GM18870 (cell line): ENCODE measurements around the gene MAP2K5.

ENCODE experiments used
- ATAC-seq: cut with Tn5 transposase; IDR thresholded peaks from one replicate; pipeline ENCODE4 v1.9.1; 2021; ENCODE audit warnings: moderate library complexity; ENCODE audit not compliant: unreplicated experiment

The MAP2K5 gene

DNA sequence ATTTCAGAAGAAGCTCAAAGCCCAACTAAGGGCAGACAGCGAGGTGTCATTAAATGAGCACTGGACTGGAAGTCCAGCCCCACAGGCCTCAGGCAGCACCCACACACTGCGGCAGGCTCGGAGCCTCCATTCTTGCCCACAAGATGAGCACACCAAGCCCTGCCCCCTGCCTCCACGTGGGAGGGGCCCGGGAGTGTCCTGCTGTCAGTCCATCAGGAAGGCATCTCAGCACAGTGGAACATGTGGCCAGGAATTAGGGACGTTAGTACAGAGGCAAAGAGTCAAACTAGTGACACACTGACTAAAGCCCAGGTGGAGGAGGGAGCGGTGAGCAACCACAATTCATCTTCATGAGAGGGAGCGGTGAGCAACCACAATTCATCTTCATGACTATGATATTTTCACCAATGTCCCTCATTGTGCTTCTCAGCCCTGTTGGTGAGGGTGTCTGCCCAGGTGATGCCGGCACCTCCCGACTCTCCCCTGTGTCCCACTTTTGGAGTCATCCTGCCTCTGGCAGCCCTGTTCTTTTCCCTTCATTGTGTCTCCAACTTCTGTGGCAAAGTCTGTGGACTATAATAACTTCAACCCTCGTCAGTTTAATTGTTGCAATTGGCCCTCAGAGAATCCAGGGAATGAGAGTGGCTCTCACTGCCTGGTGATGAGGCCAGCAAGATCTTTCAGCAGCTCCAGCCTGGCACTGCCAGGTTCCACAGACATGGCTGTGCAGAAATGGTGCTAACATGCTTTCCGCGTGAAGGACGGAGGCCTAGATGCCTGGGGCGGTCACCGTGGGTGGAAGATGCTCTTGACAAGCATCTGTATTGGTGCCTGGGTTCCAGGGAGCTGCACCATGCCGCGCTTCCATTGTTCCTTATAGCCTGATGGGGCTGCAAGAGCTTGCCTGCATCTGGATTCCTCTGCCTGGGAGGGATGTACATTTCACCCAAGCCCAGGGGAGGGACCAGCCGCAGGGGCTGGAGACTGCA lies 259.7 kb downstream of the MAP2K5 start:
- ATAC-seq, result no peak

DNA sequence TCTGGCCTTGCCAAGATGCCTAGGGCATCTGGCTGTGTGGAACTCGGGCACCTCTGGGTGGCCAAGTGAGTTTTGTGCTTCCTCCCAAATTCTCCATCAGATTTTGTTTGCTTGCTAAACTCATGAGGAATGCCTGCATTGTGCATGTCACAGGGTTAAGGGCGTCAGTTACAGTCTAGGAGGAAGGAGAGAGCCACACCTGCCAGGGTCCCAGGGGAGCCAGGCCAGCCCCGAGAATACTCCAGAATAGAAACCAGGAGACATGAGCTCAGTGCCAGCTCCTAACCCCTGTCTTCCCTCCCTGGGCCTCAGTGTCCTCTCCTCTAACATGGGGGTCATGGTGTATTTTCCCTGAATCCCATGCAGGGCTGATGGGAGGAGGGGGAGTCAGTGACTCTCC lies 260.8 kb downstream of the MAP2K5 start:
- ATAC-seq, result no peak

DNA sequence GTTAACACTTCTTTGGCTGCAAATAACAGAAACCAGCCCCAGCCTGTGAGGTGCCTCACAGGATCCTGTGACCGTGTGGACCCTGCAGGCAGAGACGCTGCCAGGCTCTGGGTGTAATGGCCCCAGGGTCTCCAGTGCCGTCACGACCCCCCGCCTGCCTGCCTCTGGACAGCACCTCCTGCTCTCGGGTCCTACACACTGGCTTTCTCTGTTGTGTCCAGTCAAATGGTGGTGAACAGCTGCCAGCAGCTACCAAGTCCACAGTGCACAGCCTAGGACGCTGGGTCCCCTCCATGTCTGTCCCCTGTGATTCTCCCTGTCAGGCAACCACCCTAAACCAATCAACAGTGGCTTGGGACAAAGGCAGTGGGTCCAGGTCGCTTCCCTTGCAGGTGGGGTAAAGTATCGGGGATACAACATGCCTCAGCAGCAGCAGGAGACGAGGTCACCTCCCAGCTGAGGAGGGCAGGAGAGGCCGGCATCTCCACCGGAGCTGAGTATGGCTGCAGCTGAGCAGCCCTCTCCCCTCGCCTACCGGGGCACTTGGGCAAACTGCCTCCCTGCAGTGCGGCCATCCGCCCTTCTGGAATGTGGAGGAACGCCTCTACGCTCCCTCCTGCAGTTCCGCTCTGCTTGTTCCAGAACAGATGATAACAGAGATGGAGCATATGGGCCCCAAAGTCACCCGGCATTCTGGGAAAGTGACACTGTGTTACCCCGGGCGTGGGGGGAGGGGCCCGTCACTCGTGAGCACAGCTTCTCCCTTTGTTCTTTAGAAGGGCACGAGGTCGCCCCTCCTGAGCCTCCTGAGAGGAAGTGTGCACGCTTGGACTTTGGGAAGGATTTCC lies 261.7 kb downstream of the MAP2K5 start:
- no peak for ATAC-seq

DNA sequence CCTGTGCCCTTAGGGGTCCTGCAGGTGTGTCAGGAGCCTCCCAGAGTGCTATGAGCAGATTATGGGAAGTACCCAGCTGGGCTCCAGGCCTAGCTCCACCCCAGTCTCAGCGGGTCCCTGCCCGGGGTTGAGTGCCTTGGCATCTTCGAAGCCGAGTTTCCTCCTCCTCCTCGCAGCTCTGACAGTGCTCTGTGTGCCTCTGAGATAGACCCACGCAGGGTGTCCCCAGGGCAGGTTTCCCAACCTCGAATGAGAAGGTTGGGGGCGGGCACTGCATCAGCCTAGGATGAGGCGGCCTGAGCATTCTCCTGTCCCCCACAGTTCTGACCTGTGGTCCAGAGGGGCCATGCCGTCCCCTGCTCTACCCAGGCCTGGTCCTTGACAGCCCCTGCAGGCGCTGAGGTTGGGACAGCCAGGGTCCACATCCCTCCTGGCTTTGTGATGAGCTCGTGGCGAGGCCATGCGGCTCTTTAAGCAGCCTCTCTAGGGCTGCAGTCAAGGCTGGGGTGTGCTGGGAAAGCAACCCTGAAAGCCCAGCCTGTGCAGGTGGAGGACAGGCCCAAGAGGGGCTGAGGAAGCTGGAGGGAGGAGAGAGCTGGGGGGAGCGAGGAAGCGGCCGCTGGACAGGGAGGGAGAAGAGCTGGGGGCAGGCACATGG lies 262.6 kb downstream of the MAP2K5 start:
- no peak for ATAC-seq

DNA sequence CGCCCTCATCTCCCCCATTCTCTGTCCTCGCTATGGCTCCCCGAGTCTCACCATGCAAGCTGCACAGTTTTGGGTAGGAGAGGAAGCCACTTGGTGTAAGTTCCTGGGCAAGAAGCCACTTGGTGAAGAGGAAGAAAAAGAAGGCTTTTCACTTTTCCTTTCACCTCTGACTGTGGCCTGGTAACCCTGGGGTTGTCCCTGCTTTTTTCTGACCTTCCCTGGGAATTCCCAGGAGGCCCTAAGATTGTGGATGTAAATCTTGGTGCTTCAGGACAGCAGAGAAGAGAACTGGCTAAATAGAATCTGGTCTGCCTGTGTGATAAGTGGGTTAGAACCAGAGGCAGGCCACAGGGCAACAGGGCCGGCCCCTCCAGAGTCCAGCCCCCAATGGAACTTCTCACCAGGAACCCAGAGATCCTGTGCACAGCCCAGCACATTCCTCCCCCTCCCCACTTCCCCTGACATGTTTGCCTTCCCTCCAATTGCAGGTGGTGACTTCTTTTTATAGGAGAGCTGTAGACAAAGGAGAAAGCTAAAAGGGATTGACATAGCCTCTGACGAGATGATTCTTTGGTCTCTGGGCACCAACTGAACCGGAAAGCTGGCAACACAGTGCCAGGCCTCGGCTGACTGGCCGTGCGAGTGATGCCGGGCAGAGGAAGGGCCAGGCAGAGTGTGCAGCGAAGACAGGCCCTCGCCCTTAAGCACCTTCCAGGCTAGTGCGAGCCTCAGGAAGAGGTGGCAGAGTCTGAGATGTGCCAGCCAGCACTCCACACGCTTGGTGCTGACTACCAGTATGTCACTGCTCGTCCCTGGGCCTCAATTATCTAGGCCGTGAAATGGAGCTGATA lies 263.4 kb downstream of the MAP2K5 start:
- ATAC-seq, result no peak

DNA sequence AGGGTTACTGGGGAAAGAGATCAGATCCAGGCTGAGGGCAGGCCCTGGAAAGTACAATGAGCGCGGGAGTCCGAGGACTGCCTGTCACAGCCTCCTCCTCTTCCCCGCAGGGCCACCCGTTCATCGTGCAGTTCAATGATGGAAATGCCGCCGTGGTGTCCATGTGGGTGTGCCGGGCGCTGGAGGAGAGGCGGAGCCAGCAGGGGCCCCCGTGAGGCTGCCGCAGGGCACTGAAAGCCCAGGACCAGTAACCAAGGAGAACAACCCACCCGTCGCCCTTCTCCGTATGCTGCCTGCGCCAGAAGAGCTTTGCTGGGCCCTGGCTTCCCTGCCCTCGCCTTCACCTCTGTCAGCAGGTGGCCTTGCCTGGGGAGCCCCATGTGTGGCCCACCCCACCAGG lies 264.0 kb downstream of the MAP2K5 start:
- ATAC-seq, result no peak

DNA sequence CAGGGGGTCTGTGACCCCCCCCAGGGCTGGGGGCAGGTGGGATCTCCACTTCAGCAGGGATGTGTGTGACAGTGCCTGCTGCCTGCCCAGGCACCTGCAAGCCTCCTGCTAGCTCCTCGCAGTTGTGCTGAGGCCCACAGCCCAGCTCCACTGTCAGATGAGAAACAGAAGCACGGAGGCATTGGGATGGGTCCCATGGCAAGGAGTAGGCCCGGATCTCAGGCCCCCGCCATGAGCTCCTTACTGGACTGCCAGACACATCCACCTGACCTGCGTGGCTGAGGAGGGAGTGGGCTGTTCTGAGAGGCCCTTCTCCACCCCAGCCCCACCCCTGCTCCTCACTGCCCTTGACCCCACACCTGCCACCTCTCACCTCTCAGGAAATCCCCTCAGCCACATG lies 264.6 kb downstream of the MAP2K5 start:
- ATAC-seq, result no peak

DNA sequence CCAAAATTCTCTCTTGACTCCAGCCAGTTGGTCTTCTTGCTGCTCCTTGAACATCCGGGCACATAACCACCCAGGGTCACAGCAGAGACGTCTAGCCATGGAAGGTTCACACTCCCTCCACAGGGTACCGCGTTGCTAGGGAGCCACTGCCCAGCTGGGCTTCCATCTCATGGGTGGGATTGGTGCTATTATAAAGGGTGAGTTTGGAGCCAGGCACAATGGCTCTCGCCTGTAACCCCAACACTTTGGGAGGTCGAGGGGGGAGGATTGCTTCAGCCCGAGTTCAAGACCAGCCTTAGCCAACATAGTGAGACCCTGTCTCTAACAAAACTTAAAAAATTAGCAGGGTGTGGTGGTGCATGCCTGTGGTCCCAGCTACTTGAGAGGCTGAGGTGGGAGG lies 265.3 kb downstream of the MAP2K5 start:
- ATAC-seq, result no peak

DNA sequence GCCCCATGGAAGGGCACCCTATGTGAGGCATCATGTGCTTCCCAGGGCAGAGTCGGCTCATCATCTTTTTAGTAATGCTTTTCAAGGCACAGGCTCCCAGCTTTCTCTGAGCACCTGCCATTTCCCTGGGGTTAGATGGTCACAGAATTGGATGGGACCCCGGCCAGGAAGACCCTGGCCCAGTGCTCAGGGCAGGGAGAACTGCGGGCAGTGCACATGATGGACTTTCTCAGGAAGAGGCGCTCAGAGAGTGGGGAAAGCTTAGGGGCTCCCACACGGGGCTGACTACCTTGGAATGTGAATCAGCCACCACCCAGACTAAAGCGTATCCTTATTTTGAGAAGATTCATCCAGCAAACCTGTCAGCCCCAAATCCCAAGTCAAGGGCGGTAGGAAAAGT lies 266.3 kb downstream of the MAP2K5 start:
- ATAC-seq, result no peak

DNA sequence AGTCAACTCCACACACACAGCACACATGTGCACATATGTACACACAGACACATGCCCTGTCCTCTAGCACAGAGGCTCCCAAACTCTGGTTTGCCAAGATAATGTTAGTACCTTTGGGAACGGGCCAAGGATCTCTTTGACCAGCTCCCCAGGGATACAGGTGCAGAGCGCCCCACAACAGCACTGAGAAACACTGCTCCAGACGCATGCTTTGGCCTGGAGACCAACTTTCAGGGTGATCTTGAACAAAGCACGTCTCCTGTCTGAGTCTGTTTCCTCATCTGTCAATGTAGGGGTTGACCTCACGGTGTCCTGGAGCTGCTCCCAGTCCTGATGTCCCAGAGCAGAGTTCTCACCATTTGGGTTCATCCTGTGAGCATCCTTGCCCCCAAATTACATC lies 266.9 kb downstream of the MAP2K5 start:
- ATAC-seq, result no peak

DNA sequence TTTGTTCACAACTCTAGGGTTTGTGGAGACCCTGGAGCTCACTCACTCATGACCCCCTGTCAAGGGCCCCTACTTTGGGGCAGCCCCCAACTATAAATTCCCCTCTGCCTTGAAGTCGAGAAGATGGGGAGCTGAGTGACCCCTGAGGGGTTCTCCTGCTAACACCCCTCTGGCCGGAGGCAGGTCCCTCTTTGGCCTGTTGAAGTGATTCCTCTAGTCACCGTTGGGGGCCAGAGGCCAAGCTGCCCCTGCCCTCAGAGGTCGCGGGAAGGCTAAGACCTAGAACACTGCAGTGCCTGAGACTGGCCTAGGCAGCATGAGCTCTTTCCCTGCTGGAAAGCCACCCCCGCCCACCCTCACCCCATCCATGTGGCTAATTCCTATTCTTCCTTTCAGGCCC lies 267.4 kb downstream of the MAP2K5 start:
- ATAC-seq, result no peak

DNA sequence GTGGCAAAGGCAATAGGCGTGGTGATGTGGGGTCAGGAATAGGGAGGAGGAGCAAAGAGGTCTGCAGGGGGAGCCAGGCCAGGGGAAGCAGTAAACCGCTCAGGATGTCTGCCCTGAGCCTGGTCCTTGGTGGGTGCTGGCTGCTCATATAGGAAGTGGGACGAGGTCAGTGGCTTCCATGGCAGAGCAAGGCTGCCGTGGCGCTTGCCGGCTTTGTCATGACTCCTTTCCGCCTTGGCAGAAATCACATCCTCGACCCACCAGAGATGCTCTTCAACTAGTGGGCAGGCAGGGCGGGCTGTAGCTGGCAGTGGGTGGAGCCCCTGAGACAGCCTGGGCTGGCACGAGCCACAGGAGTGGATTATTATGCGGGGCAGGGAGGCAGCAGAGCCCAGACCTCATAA lies 269.7 kb downstream of the MAP2K5 start:
- no peak for ATAC-seq

DNA sequence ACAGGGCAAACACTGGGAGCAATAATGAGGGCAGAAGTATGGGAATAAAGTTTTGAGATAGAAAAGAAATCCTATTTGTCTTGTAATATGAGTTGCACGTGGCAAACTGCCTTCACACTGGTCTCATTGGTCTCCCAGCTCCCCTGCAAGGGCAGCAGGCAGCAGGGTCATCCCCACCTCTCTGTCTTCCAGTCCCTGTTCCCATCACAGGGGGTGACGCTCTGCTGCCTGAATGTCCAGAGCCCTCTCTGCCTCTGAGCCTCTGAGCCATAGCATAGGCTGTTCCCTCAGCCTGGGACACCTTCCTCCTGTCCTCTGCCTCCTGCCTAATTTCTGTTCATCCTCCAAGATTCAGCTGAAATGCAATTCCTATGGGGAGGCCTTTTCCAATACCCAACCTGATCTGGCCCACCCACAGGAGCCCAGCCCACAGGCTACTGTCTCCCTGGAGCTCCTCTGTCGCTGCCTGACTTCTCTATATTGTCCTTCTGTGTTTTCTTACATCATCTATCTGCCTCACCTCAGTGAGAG lies 270.7 kb downstream of the MAP2K5 start:
- ATAC-seq, result no peak

DNA sequence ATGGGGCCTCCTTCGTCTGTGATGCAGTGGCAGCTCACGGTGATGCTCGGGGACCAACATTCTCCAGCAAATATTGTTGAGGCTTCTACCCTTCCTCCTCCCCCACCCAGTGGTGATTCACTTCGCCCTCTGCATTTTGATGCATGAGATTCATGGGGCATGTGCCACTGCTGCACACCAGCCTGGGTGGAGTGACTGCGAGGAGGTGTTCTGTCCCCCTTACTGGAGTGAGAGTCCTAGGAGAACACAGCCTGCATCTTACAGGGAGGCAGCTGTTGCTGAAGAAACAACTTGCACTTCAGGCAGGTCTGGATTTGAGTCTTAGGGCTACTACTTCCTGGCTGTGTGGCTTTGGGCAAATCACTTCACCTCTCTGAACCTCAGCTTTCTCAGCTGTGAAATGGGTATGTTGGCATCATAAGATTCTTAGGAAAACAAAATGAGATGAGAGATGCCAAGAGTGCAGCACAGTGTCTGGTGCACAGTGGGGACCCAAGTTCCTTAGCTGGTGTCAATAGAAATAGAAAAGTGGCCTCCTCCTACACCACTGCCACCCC lies 272.6 kb downstream of the MAP2K5 start:
- ATAC-seq, result no peak

DNA sequence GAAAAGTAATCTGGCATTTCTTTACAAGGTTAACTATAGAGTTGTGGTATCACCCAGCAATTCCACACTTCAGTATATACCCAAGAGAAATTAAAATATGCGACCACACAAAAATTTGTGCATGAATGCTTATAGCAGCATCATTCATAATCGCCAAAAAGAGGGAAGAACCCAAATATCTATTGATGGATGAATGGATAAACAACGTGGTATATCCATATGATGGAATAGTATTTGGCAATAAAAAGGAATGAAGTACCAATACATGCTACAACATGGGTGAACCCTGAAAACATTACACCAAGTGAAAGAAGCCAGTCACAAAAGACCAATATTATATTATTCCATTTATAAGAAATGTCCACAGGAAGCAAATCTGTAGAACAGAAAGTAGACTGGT lies 274.2 kb downstream of the MAP2K5 start:
- no peak for ATAC-seq

DNA sequence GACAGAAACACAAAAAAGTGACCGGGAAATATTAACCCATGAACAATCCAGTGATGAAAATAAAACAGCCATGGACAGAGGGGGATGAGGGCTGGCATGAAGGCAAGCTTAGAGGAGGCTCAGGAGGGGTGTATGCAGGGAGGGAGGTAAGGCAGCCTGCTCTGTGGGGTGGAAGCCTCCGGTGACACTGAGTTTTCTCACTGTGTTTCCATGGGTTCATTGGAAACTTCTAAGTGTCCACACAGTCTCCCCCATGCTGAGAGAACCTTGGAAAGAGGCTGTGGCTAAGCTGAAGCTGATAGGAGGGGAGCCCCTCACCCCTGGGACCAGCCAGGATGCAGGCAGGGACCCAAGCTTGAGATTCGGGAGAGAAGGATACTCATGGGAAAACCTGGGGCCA lies 276.0 kb downstream of the MAP2K5 start:
- no peak for ATAC-seq

DNA sequence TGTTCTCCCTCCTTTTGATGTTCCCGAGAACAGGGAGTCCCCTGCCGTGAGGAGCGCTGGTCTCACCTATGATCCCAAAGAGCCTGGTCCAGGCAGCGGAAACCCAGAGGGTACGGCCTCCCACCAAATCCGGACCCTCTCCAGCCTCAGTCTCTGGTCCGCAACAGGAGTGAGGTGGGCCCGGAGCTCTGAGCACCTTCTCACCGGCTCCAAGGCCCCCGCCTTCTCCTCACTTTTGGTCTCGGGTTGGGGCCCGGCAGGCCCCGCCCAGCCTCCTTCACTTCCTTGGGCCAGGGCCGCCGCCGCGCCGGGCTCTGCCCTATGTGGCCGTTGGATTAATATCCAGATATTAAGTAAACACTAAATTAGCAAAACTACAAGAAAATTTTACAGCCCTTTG lies 277.1 kb downstream of the MAP2K5 start:
- ATAC-seq, result no peak

DNA sequence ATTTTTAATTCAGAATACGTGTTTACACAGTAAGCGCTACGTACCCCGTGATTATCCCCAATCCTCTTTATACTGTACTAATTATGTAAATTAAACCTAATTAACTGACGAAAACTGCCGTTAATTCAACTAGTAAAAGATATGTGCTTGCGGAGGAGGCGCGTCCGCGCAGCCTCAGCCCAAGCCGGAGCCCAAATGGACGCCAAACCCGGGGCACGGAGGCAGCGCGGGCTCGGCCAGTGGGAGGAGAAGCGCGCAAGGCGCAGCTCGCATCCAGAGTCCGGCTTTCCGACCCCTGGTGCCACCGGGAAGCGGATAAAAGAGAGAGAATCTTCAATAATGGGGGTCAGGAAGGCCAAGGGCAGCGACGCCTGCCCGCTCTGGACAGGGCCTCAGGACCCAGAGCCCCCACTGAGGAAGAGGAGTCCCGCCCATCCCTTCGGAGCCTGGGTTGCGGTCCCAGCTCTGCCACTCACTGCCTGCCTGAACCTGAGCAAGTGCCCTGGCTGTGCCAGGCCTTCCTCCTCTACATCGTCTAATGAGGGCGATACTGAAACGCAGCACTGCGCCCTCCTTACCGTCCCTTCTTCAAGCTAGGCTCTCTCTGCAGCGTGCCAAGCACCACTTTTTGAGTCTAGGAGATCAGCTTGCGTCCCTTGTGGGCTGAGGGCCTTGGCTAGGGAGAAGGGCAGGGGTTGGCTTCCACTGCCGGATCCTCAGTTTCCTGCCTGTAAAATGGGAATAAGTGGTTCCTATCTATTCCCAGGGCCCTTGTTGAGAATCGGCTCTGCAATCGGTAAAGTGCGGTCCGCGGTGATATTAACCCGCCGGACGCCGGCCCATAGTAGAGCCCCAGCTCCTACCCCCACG lies 277.9 kb downstream of the MAP2K5 start:
- no peak for ATAC-seq
